ENCODE measurements around the gene TACC3. TPM values are rescaled to one million over a fixed set of nuclear protein-coding genes. Genes with fewer than 3 reads are reported as not detected.

TACC3 gene
- polyA plus RNA-seq, 1 of the 3 experiments (the other 2 are of a cell fraction) = 49.5 TPM

- CTCF ChIA-PET = interaction anchor here (1.5 to 3.0 kb wide), 3 partner anchors 8 to 72 kb away, joined by 4 to 11 read pairs (median 4); no protein-coding TSS in a partner anchor
- no peak overlapping the region for H3K27ac ChIP-seq (ENCODE audit: low read depth in 2 of 2, low read length in 1 of 2)
Measured at GRCh38 chr4:1738410-1738809, 17.1 kb downstream of the TACC3 start.

GRCh38 chr4:1739358-1739757 lies 18.0 kb downstream of the TACC3 start:
- Histone ChIP-seq H3K4me1 (ENCODE audit: control insufficient read depth in 1 of 2, insufficient read depth in 2 of 2, low read depth in 1 of 2, low read length in 1 of 2) (no peaks in the 10 kb centered on the region), H3K36me3 (replicated peaks in 1 of 2; ENCODE audit: control insufficient read depth in 1 of 2, insufficient read depth in 2 of 2, low read length in 1 of 2) (peaks cover 53 to 54% of the 10 kb centered on the region in 2 experiments), H3K79me2 (ENCODE audit: insufficient read depth) (peaks cover 10% of the 10 kb centered on the region), H3K27me3 (ENCODE audit: insufficient read depth) (no peaks in the 10 kb centered on the region), H3K4me2 (no peak overlapping the region), H3K9me2 (no peaks in the 10 kb centered on the region), H3K9me3 (no peaks in the 10 kb centered on the region), H3F3A (replicated peaks; ENCODE audit: insufficient read depth) (no peaks in the 10 kb centered on the region), H3K9ac (no peak overlapping the region), H4K20me1 (ENCODE audit: insufficient read depth) (no peaks in the 10 kb centered on the region), H2AFZ (ENCODE audit: low read depth) (no peak overlapping the region), H3K4me3 (ENCODE audit: low read depth in 2 of 2, low read length in 1 of 2) (no peak overlapping the region), H3K27ac (ENCODE audit: low read depth in 2 of 2, low read length in 1 of 2) (no peak overlapping the region)
- CTCF ChIA-PET = interaction anchor here (0.5 to 2.4 kb wide), 6 partner anchors 9 to 269 kb away, joined by 3 to 14 read pairs (median 4); partner anchors contain the start of gene NELFA
- 88% methylated on average over 4 of the region's 9 CpGs for WGBS (ENCODE audit: low lambda C conversion rate)
- TF ChIP-seq FOXM1 (IDR thresholded peaks at IDR 0.05; ENCODE audit: low read depth) (no peak), NRF1 (IDR thresholded peaks at IDR 0.05; ENCODE audit: low read depth, low read length) (no peak), ZBTB33 (IDR thresholded peaks at IDR 0.05; ENCODE audit: borderline replicate concordance, low read depth) (no peak), TEAD4 (IDR thresholded peaks at IDR 0.05; ENCODE audit: borderline replicate concordance, insufficient read depth) (no peak), SIN3A (IDR thresholded peaks at IDR 0.05; ENCODE audit: borderline replicate concordance, low read depth, low read length) (no peak), MXI1 (IDR thresholded peaks at IDR 0.05; ENCODE audit: low read depth, low read length) (no peak), POLR2AphosphoS5 (IDR thresholded peaks at IDR 0.05; ENCODE audit: low read depth, low read length) (no peak), FOXJ3 (CRISPR knock-in tag; IDR thresholded peaks at IDR 0.05) (no peak), MEF2A (IDR thresholded peaks at IDR 0.05; ENCODE audit: borderline replicate concordance, low read depth) (no peak), GABPA (IDR thresholded peaks at IDR 0.05; ENCODE audit: low read depth) (no peak), FOSL2 (IDR thresholded peaks at IDR 0.05; ENCODE audit: borderline replicate concordance, low read depth) (no peak), YY1 (IDR thresholded peaks at IDR 0.05; ENCODE audit: low read depth) (no peak), JUND (IDR thresholded peaks at IDR 0.05) (no peak), RXRA (IDR thresholded peaks at IDR 0.05; ENCODE audit: borderline replicate concordance, low read depth) (no peak), RFX5 (IDR thresholded peaks at IDR 0.05; ENCODE audit: low read length) (no peak)
- TF ChIP-seq, protein P1, sequence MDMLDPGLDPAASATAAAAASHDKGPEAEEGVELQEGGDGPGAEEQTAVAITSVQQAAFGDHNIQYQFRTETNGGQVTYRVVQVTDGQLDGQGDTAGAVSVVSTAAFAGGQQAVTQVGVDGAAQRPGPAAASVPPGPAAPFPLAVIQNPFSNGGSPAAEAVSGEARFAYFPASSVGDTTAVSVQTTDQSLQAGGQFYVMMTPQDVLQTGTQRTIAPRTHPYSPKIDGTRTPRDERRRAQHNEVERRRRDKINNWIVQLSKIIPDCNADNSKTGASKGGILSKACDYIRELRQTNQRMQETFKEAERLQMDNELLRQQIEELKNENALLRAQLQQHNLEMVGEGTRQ (IDR thresholded peaks at IDR 0.05; ENCODE audit: borderline replicate concordance, low read depth, low read length) = no peak
- POLR2A ChIA-PET = interaction anchor here (0.7 kb wide), 1 partner anchor 22 kb away, joined by 3 read pairs; no protein-coding TSS in a partner anchor
- DNase-seq = no peak

More at GRCh38 chr4:1738410-1738809, 17.1 kb downstream of the TACC3 start:
- no peak overlapping the region; a peak in 1 of 4 replicates for H3K4me3 ChIP-seq (ENCODE audit: low read depth in 2 of 2, low read length in 1 of 2)
- H3K4me2 ChIP-seq = no peak overlapping the region
- no peaks in the 10 kb centered on the region for H3K4me1 ChIP-seq (ENCODE audit: control insufficient read depth in 1 of 2, insufficient read depth in 2 of 2, low read depth in 1 of 2, low read length in 1 of 2)
- WGBS (ENCODE audit: low lambda C conversion rate) = 100% methylated on average over 2 of the region's 4 CpGs
- H3K79me2 ChIP-seq (ENCODE audit: insufficient read depth) = peaks cover 16% of the 10 kb centered on the region
- no peak for DNase-seq
- H3K9me2 ChIP-seq = no peaks in the 10 kb centered on the region
- H2AFZ ChIP-seq (ENCODE audit: low read depth) = no peak overlapping the region
- no peaks in the 10 kb centered on the region for H3K27me3 ChIP-seq (ENCODE audit: insufficient read depth)
- H3K9ac ChIP-seq = no peak overlapping the region
- POLR2A ChIA-PET = interaction anchor here (0.7 kb wide), 1 partner anchor 21 kb away, joined by 3 read pairs; no protein-coding TSS in a partner anchor
- no peaks in the 10 kb centered on the region for H3F3A ChIP-seq (replicated peaks; ENCODE audit: insufficient read depth)
- H3K9me3 ChIP-seq = no peaks in the 10 kb centered on the region
- H4K20me1 ChIP-seq (ENCODE audit: insufficient read depth) = no peaks in the 10 kb centered on the region
- H3K36me3 ChIP-seq (replicated peaks in 1 of 2; ENCODE audit: control insufficient read depth in 1 of 2, insufficient read depth in 2 of 2, low read length in 1 of 2) = peaks cover 52 to 59% of the 10 kb centered on the region in 2 experiments
- TF ChIP-seq, protein P2, sequence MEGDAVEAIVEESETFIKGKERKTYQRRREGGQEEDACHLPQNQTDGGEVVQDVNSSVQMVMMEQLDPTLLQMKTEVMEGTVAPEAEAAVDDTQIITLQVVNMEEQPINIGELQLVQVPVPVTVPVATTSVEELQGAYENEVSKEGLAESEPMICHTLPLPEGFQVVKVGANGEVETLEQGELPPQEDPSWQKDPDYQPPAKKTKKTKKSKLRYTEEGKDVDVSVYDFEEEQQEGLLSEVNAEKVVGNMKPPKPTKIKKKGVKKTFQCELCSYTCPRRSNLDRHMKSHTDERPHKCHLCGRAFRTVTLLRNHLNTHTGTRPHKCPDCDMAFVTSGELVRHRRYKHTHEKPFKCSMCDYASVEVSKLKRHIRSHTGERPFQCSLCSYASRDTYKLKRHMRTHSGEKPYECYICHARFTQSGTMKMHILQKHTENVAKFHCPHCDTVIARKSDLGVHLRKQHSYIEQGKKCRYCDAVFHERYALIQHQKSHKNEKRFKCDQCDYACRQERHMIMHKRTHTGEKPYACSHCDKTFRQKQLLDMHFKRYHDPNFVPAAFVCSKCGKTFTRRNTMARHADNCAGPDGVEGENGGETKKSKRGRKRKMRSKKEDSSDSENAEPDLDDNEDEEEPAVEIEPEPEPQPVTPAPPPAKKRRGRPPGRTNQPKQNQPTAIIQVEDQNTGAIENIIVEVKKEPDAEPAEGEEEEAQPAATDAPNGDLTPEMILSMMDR (IDR thresholded peaks at IDR 0.05) = no peak
- TF ChIP-seq IRF3 (IDR thresholded peaks at IDR 0.05; ENCODE audit: low read depth, low read length) (no peak), YY1 (IDR thresholded peaks at IDR 0.05; ENCODE audit: low read depth) (no peak)

All from SK-N-SH (cell line).